HG02642 (cell line): ENCODE results near the gene WDR33.
"Not testable (repeated sequence)": the region's sequence is repeated elsewhere in the genome, so short reads cannot be mapped to it uniquely, and the experiment has no call there.

Source experiments
- ATAC-seq: cut with Tn5 transposase; IDR thresholded peaks from one replicate; pipeline ENCODE4 v1.9.1; 2021; ENCODE audit warnings: mild to moderate bottlenecking; ENCODE audit not compliant: unreplicated experiment, poor library complexity

Gene WDR33

DNA sequence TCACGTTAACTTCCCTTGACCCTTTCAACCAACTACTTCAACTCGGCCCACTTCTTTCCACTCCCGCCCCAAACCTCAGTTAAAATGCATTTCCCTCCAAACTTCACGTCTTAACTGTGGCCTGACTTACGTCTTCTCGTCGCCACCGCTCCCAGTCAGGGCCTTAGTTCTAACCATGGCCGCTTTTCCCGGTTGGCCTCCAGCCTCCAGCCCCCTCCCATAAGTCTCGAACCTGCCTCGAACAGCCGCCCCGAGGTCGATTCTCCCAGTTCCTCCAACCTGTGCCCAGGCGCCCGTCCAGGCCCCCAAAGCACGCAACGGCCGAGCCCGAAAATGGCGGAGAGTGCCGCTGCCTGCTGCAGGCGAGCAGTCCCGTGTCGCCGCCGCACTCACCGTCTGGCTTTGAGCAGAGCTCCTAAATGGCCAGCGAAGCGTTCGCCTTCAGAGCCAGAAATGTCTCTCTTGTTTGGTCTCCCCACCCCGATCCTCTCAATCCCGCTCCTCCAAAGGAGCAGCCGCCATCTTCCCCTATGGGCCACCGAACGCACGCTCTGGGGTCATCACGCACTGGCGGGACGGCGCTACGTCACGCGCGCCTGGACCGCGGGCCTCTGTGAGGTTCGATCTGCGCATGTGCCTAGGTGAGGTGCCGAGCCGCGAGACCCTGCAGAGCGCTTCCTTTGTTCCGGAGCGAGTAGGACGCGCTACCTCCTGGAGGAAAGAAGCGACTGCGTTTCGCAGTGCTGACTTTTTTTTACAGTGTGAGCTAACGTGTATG, at the start of gene WDR33:
Gene WDR33, minus strand, starts transcription at position 553 of the 778 bp plus-strand sequence. CDS start 40,190 bp downstream, outside the sequence.
- ATAC-seq: peak; percentile 99

DNA sequence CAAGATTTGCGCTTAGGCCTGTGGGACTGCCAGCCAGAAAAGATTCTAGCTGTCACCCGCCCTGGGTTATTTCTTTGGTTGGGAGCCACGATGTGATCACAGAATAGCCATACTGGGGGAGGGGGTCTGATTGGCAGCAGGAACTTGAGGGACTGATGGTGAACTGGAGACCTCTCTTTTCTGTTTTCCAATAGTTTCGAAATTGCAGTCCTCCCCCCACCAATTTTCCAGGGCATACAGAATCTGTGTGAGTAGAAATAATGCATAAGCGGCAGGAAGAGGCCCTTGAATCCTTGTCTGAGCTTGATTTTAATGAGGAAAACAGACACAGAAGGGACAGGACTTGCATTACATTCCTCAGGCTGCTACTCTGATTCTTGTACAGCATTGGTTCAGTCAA, 49.2 kb upstream of the WDR33 start:
- no peak for ATAC-seq

- ATAC-seq: no peak
Measured at GRCh38 chr2:127859712-127860085, 48.7 kb upstream of the WDR33 start.

DNA sequence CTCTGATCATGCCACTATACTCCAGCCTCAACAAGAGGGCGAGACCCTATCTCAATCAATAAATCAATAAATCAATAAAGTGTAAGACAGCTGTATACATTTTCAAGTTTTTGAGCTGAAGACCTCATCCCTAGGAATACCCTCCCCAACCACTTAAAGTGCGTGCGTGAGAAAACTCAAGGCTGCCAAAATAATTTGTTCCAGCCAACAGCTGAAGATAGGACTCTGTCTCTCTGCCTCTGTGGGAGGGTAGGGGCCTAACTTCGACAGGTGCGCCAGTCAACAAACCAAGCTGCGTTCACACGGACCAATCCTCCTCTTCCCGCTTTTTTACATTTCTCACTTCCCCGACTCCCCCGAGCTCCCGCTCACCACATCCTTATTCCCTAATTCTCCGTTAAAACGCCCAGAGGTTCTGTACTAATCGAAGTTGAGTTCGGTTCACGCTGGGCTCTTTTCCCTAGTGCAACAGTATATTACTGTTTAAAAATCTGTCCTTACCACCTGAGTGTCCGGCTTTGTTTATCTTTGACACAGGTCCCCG, 46.4 kb upstream of the WDR33 start:
- ATAC-seq: no peak

DNA sequence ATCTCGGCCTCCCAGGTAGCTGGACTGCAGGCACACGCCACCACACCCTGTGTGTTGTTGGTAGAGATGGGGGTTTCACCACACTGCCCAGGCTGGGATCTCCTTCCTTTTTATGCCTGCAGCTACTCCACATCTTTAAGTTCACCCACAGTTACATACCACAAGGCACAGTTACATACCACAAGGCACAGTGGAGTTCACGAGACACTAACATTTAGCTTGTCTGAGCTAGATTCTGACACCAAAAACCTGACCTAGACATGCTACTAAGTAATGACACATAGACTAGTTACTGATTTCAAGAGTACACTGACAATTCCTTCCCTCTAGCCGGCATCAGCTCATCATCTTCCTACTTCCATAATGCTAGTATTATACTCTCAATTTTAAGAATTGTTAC, 42.7 kb upstream of the WDR33 start:
- no peak for ATAC-seq

- ATAC-seq: no peak
Measured at GRCh38 chr2:127852388-127852787, 41.4 kb upstream of the WDR33 start.

DNA sequence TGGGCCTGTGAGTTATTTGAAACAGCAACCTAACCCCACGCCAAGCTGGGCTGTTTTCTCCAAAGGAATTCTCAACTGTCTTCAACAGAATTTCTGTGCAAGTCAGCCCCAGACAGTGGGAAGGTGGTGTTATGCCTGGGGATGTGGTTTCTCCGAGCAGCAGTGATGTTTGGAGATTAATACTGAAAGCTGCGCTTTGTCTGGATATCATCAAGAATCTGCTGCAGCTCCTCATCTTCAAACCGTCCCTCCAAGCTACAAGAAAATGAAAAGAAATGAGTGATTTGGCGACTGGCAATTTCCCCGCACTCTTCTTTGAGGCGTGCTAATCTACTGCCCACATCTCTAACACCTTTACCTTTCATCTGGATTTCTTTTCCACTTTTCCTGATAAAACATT, 37.0 kb upstream of the WDR33 start:
- no peak for ATAC-seq

- no peak for ATAC-seq
Measured at GRCh38 chr2:127844973-127845372, 34.0 kb upstream of the WDR33 start.

DNA sequence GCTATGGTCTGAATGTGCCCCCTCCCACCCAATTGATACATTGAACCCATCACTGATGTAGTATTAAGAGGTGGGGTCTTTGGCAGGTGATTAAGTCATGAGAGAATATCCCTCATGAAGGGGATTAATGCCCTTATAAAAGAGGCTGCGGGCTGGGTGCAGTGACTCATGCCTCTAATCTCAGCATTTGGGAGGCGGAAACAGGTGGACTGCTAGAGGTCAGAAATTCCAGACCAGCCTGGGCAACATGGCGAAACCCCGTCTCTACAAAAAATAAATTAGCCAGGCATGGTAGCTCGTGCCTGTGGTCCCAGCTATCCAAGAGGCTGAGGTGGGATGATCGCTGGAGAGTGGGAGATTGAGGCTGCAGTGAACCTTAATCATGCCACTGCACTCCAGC, 32.7 kb upstream of the WDR33 start:
- no peak for ATAC-seq

- no peak for ATAC-seq
Measured at GRCh38 chr2:127841466-127842178, 30.7 kb upstream of the WDR33 start.

DNA sequence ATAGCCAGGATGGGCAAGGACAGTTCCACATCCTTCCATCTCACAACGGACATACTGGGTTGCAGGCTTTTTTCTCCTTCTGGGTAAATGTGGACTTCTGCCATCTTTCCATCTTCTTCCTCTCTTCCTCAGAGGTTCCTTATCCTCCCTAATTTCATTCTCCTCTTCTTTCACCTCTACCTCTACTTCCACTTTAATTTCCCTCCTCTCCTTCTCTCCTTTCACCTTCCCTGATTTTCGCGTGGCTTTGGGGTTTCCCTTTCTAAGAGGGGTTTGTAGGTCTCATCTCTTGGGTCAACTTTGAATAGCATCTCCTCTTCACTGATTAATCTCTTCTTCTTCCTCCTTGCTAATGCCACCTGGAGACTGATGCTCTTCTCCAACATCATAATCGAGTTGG, 29.9 kb upstream of the WDR33 start:
- ATAC-seq: no peak

DNA sequence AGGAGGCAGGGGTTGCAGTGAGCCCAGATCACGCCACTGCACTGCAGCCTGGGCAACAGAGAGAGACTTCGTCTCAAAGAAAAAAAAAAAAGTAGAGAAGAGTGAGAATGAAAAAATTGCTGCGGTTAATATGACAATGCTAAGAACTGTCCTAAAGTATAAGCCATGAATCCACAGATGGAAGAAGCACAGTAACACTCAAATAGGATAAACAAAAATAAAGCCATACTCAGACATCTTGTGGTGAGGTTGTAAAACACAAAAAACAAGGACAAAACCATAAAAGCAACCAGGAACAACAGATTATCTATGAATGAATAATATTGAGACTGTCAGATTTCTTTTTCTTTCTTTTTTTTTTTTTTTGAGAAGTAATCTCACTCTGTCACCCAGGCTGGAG, 24.0 kb upstream of the WDR33 start:
- ATAC-seq: no peak

DNA sequence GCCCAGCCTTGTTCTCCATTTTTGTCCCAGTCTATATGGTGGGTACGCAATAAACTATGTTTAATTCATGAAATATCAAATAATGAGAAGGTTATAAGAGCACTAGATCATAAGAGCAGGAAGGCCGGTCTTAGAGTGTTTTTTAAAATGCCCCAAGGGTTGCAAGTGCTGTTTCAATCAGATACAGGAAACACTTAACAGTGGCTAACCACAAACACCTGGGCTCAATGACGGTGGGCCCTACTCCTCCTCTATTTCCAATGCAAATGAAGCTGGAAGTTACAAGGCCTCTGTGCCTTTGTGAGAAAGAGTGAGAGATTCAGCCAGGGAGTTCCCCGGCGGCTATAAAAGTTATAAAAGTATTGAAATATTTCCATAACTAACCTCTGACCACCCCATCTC, 18.9 kb upstream of the WDR33 start:
- peak; percentile 99 for ATAC-seq

DNA sequence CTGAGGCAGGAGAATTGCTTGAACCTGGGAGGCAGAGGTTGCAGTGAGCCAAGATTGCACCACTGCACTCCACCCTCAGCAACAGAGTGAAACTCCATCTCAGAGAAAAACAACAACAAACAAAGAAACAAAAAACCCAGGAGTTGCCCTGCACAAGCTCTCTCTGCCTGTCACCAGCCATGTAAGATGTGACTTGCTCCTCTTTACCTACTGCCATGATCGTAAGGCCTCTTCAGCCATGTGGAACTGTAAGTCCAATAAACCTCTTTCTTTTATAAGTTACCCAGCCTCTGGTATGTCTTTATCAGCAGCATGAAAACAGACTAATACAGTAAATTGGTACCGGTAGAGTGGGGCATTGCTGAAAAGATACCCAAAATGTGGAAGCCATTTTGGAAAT, 15.7 kb upstream of the WDR33 start:
- not testable (repeated sequence) for ATAC-seq

- no peak for ATAC-seq
Measured at GRCh38 chr2:127826047-127826446, 15.1 kb upstream of the WDR33 start.

DNA sequence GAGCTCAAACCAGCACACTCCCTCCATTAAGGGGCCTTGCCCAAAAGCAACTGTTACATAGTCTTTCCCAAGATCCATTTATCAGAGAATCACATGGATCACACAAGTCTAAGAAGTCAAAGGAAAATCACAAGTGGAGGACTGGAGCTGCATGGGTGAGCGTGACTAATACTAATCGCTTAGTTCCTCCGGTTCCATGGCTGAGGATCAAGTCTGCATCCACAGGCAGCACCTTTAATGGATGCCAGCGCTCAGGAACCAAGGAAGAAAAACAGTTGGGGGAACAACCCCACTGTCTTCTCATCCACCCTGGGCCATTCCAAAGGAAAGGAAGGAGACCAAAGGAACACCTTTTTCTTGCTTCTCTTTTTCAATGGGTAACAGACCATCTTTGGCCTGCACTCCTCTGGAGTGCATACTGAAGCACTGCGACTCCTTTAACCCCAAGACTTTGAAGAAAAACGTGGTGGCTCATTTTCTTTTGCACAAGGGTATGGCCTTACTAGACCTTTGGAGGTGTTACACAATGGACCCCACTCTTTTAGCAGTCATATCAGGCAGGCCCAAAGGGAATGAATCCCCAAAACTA, 9.2 kb upstream of the WDR33 start:
- no peak for ATAC-seq

GRCh38 chr2:127818794-127819425, 7.9 kb upstream of the WDR33 start:
- no peak for ATAC-seq

DNA sequence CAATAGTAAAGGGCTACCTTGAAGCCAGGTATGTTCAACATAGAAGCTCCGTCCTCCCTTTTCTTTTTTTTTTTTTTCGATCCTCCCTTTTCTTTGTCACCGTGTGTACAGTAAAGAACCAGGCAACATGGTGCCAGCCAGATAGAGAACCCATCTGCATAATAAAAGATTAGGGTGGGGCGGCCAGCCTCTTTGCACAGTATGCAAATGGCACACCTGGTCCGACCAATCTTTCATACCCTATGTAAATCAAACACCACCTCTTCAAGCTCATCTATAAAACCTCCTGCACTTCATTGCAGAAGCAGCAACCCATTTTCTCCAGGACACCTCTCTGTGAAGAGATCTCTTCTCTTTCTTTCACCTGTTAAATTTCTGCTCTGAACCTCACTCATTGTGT, 7.3 kb upstream of the WDR33 start:
- no peak for ATAC-seq

DNA sequence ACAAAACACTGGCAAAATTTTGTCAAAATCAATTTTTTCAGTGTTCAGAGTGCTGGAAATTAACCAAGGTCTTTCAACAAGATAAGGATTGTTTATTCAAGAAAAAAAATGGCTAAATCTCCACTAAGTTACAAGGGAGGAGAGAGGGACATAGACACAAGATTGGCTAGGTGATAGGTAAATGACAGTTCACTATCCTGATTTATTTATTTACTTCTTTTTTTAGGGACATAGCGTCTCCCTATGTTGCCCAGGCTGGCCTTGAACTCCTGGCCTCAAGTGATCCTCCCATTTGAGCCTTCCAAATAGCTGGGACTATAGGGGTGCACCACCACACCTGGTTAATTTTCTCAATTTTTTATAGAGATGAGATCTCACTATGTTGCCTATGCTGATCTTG, 3.7 kb upstream of the WDR33 start:
- ATAC-seq: no peak

- ATAC-seq: not testable (repeated sequence)
Measured at GRCh38 chr2:127812441-127812840, 1.5 kb upstream of the WDR33 start.
